ENCODE results near the gene PTPN22.

DNA sequence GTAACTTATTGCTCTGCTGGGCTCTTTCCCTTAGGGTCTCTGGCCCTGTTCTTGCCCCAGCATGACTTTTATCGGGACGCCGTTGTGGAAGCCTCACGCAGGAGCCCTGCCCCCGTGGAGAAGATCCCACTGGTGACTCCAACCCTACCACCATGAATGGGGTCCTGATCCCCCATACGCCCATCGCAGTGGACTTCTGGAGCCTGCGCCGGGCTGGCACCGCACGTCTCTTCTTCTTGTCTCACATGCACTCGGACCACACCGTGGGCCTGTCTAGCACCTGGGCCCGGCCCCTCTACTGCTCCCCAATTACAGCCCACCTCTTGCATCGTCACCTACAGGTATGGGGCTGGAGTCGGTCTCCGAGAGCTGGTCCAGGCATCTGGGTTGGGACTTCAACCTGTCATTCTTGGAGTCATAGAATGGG lies 33.9 kb upstream of the PTPN22 start:
- TF ChIP-seq, protein P1, sequence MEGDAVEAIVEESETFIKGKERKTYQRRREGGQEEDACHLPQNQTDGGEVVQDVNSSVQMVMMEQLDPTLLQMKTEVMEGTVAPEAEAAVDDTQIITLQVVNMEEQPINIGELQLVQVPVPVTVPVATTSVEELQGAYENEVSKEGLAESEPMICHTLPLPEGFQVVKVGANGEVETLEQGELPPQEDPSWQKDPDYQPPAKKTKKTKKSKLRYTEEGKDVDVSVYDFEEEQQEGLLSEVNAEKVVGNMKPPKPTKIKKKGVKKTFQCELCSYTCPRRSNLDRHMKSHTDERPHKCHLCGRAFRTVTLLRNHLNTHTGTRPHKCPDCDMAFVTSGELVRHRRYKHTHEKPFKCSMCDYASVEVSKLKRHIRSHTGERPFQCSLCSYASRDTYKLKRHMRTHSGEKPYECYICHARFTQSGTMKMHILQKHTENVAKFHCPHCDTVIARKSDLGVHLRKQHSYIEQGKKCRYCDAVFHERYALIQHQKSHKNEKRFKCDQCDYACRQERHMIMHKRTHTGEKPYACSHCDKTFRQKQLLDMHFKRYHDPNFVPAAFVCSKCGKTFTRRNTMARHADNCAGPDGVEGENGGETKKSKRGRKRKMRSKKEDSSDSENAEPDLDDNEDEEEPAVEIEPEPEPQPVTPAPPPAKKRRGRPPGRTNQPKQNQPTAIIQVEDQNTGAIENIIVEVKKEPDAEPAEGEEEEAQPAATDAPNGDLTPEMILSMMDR (IDR thresholded peaks at IDR 0.05; ENCODE audit: insufficient read depth, low read length, poor library complexity, severe bottlenecking) = no peak
- TF ChIP-seq EZH2phosphoT487 (conservative IDR thresholded peaks at IDR 0.05; ENCODE audit: low read length) = no peak

Data from SU-DHL-6 (cell line).